GM12878 (cell line): ENCODE results near the gene MCEMP1. TPM values are rescaled to one million over a fixed set of nuclear protein-coding genes. Genes with fewer than 3 reads are reported as not detected.
A peak's percentile ranks its signal among the peaks of the same experiment; 100 is the strongest.

ENCODE experiments used
- CHD2 ChIP-seq: IDR thresholded peaks from 2 replicates; pipeline ENCODE4 v1.6.1; 2011; ENCODE audit warnings: low read depth, low read length, improper control_type of control experiment, borderline replicate concordance
- CREB1 ChIP-seq: IDR thresholded peaks from 2 replicates; pipeline ENCODE4 v1.6.1; 2012; ENCODE audit warnings: low read depth, mild to moderate bottlenecking, inconsistent platforms
- CTCF ChIP-seq, 3 experiments: IDR thresholded peaks in 2 of 3; conservative IDR thresholded peaks in 1 of 3; 2 replicates each; pipeline ENCODE4 v1.5.1; 2011; ENCODE audit warnings: low read depth in 3 of 3, low read length in 3 of 3, mild to moderate bottlenecking in 3 of 3, control low read depth in 2 of 3, moderate library complexity in 2 of 3, inconsistent platforms in 1 of 3, mixed read lengths in 1 of 3; ENCODE audit not compliant: control insufficient read depth in 2 of 3, insufficient read depth in 1 of 3; ENCODE audit errors: extremely low read depth in 1 of 3
- E2F8 ChIP-seq: fragments of 450-650 bp; IDR thresholded peaks from 2 replicates; pipeline ENCODE4 v1.6.1; 2018; ENCODE audit warnings: mild to moderate bottlenecking, low read depth, moderate library complexity; ENCODE audit not compliant: partially characterized antibody
- GATAD2B ChIP-seq: fragments of 450-650 bp; conservative IDR thresholded peaks from 2 replicates; pipeline ENCODE4 v1.6.1; 2017; ENCODE audit warnings: low read depth, mild to moderate bottlenecking, moderate library complexity
- PAX5 ChIP-seq: IDR thresholded peaks from 2 replicates; pipeline ENCODE4 v1.6.1; 2011; ENCODE audit warnings: low read depth, low read length, borderline replicate concordance
- PAX8 ChIP-seq: fragments of 450-650 bp; IDR thresholded peaks from 2 replicates; pipeline ENCODE4 v1.6.1; 2017; ENCODE audit warnings: mild to moderate bottlenecking, moderate library complexity
- SMAD1 ChIP-seq: fragments of 450-650 bp; IDR thresholded peaks from 2 replicates; pipeline ENCODE4 v1.6.1; 2018; ENCODE audit warnings: mild to moderate bottlenecking, low read depth; ENCODE audit not compliant: partially characterized antibody
- SREBF1 ChIP-seq: IDR thresholded peaks from 2 replicates; pipeline ENCODE4 v1.6.1; 2012; ENCODE audit warnings: mild to moderate bottlenecking, low read length
- ZNF592 ChIP-seq: fragments of 450-650 bp; IDR thresholded peaks from 2 replicates; pipeline ENCODE4 v1.6.1; 2017; ENCODE audit warnings: mild to moderate bottlenecking, moderate library complexity
- ZNF687 ChIP-seq: fragments of 450-650 bp; IDR thresholded peaks from 2 replicates; pipeline ENCODE4 v1.6.1; 2017; ENCODE audit warnings: mild to moderate bottlenecking, moderate library complexity
- polyA plus RNA-seq, 11 experiments: library from polyadenylated mRNA; depleted of rRNA in 4 of 11; unstranded in 6 of 11; stranded (reverse) in 5 of 11; fragments of >200 nt; fragmentation: Nextera tagmentation in 4 of 11; fragmentation: Illumina TruSeq in 1 of 11; extraction: Ambion mirVana in 4 of 11; extraction: Trizol in 1 of 11; gene quantifications; 1 replicate in 1 of 11; 2 replicates in 10 of 11; pipeline versions ENCODE4 v1.2.1 to v1.2.3, GENCODE V29; 2011 to 2016; ENCODE audit warnings: inconsistent platforms in 2 of 11, missing spikeins in 2 of 11, low read depth in 1 of 11
- total RNA-seq, 4 experiments: library from RNA; depleted of rRNA in 3 of 4; stranded (reverse); fragments of >200 nt in 3 of 4; fragmentation: Illumina TruSeq in 1 of 4; extraction: Trizol in 1 of 4; gene quantifications; 2 replicates each; pipeline versions ENCODE4 v1.2.1 to v1.2.3, GENCODE V29; 2013 to 2021

The MCEMP1 gene
- total and polyA plus RNA-seq, 10 of the 15 experiments (the other 5 are each of a cell fraction or from before 2014, with no cell fraction given) = 0.08 to 0.55 (median 0.26) TPM; not detected in 1

- TF ChIP-seq PAX5 (no peak), PAX8 (no peak), CHD2 (no peak), GATAD2B (peak; percentile 21; the same call in 1 of the 2 replicates), CTCF (IDR thresholded peaks at IDR 0.05 in 2 of 3, conservative IDR thresholded peaks at IDR 0.05 in 1 of 3; ENCODE audit: control insufficient read depth in 2 of 3, extremely low read depth in 1 of 3, insufficient read depth in 1 of 3, low read depth in 3 of 3, low read length in 3 of 3) (no peak), ZNF592 (no peak), SREBF1 (no peak), SMAD1 (no peak), E2F8 (no peak), CREB1 (no peak), ZNF687 (0 out of 2 replicates have a peak, but pooled peaks have one; percentile 51)
- TF ChIP-seq, all 136 proteins: peak for 5
Observed at GRCh38 chr19:7698583-7698982, 21.7 kb downstream of the MCEMP1 start (continued).
